HG02973 (cell line): ENCODE measurements around the gene EGFR.

Experiments used
- ATAC-seq: cut with Tn5 transposase; IDR thresholded peaks from one replicate; pipeline ENCODE4 v1.9.1; 2021; ENCODE audit warnings: moderate library complexity; ENCODE audit not compliant: unreplicated experiment

EGFR gene

GRCh38 chr7:55185941-55186609 is 167.3 kb downstream of the EGFR start:
- ATAC-seq, result no peak

- no peak for ATAC-seq
These were observed 169.1 kb downstream of the EGFR start for GRCh38 chr7:55187701-55188491.

GRCh38 chr7:55188590-55189138 is 169.8 kb downstream of the EGFR start:
- ATAC-seq, result no peak

- ATAC-seq, result no peak
These were observed 170.4 kb downstream of the EGFR start for GRCh38 chr7:55189146-55189766.

GRCh38 chr7:55189878-55190436 is 171.1 kb downstream of the EGFR start:
- ATAC-seq, result no peak

GRCh38 chr7:55190511-55191160 is 171.8 kb downstream of the EGFR start:
- ATAC-seq, result no peak

GRCh38 chr7:55191161-55191925 is 172.5 kb downstream of the EGFR start:
- ATAC-seq, result no peak

- no peak for ATAC-seq
These were observed 173.3 kb downstream of the EGFR start for GRCh38 chr7:55191926-55192692.

GRCh38 chr7:55192723-55193122 is 173.9 kb downstream of the EGFR start:
- no peak for ATAC-seq

- no peak for ATAC-seq
These were observed 174.4 kb downstream of the EGFR start for GRCh38 chr7:55193245-55193644.

GRCh38 chr7:55194522-55194921 is 175.7 kb downstream of the EGFR start:
- ATAC-seq, result no peak

- no peak for ATAC-seq
These were observed 180.0 kb downstream of the EGFR start for GRCh38 chr7:55198634-55199392.

GRCh38 chr7:55199418-55199817 is 180.6 kb downstream of the EGFR start:
- no peak for ATAC-seq

GRCh38 chr7:55200441-55200840 is 181.6 kb downstream of the EGFR start:
- ATAC-seq, result no peak

- no peak for ATAC-seq
These were observed 183.5 kb downstream of the EGFR start for GRCh38 chr7:55202150-55202913.

- ATAC-seq, result no peak
These were observed 184.5 kb downstream of the EGFR start for GRCh38 chr7:55203300-55203699.

- ATAC-seq, result no peak
These were observed 186.5 kb downstream of the EGFR start for GRCh38 chr7:55205124-55205955.
